Non-pigmented ciliary epithelial cell (primary cell): ENCODE results near the gene ZSCAN2.
"Not testable (repeated sequence)": the region's sequence is repeated elsewhere in the genome, so short reads cannot be mapped to it uniquely, and the experiment has no call there.

Experiments
- DNase-seq: peaks from one replicate; pipeline ENCODE4 v3.0.0-alpha.2; 2010; ENCODE audit warnings: low read depth

The ZSCAN2 gene

GRCh38 chr15:84641871-84642270 is 41.1 kb downstream of the ZSCAN2 start:
- not testable (repeated sequence) for DNase-seq

DNA sequence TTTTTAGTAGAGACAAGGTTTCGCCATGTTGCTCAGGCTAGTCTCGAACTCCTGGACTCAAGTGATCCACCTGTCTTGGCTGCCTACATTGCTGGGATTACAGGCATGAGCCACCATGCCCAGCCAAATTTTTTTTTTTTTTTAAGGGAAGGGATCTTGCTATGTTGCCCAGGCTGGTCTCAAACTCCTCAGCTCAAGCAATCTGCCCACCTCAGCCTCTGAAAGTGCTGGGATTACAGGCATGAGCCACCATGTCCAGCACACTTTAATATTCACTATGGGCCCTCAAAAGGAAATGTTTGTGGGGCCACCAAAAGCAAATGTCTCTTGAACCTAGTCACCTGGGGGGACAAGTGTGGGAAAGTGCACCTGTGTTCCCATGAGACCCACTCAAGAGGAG is 41.8 kb downstream of the ZSCAN2 start:
- not testable (repeated sequence) for DNase-seq

DNA sequence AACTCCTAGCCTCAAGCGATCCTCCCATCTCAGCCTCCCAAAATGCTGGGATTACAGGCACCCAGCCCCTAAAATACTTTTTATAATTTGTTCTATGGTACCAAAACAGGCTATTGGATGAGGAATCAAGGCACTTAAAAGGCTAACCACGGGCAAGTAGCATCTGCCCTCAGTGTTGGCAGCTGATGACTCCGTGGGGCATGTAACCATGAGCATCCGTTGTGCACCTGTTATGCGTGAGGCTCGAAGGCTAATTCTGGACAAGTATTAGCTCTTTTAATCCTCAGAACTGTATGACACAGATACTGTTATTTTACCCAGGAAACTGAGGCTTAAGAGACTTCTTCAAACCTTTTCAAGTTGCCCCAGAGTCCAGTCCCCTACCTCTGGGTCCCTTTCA is 43.0 kb downstream of the ZSCAN2 start:
- DNase-seq, result no peak

DNA sequence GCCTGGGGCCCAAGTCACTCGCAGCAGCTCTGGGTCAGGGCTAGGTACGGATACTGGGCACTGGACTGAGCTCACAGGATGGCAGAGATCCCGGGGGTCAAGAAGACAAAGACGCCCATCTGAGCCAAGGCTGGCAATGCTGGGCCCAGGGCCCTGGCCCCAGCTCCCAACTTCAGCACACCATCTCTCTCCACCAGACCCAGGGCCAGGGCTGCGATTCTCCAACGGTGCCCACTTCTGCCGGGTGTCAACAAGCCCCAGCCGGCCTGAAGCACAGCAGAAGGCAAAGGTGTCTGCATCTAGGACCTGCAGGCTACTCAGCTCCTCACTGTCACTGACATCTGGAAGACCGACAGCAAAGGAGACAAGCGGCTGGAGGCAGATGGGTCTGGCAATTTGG is 44.7 kb downstream of the ZSCAN2 start:
- no peak for DNase-seq

DNA sequence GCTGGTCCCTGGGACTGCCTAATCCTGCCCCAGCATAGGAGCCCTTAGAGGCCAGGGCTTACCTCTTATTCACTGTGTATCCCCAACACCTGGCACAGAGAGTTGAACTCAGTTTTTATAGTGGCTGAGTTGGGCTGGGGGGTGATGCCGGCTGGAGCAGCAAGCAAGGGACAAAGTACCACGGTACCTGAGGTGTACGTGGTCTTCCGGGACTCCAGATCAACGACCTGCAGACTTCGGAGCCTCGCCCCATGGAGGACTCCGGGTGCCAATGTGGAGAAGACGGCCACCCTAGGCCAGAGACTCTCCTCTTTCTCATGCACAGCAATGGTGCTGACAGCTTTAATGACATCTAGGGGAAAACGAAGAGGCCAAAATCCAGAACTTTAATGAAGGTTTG is 45.2 kb downstream of the ZSCAN2 start:
- no peak for DNase-seq

DNA sequence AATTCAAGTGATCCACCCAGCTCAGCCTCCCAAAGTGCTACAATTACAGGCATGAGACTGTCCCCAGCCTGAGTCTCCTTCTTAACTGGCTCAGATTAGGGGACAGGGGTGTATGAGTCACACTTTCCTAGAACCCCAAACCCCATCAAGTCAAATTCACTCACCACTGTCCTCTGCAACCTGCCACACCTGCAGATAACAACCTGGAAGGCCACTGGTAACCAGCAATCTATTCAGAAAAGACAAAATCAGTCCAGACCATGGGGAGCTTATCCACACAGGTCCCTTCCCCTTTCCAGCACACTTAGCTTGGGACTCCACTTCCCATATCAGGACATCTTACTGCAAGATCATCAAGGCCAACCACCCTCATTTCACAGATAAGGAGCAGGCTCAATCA is 46.9 kb downstream of the ZSCAN2 start:
- DNase-seq, result no peak

DNA sequence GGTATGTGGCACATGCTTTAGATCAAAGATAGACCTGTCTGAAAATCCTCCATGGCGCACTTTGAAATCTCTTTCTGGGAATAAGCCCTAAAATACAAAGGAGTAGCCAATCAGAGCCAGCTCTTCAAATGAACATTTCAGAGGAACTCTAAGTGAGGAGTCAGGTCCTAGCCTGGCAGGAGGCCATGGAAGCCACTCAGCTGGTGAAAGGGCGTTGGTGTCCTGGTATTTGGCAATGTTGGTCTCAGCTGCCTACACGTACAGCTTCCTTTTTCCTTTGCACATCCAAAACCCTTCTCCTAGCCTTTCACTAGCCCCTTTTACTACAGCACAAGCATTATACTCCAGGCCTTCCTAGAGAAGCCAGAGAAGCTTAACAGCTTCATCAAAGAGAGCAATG is 47.7 kb downstream of the ZSCAN2 start:
- no peak for DNase-seq

GRCh38 chr15:84649706-84650105 is 48.9 kb downstream of the ZSCAN2 start:
- DNase-seq, result no peak

DNA sequence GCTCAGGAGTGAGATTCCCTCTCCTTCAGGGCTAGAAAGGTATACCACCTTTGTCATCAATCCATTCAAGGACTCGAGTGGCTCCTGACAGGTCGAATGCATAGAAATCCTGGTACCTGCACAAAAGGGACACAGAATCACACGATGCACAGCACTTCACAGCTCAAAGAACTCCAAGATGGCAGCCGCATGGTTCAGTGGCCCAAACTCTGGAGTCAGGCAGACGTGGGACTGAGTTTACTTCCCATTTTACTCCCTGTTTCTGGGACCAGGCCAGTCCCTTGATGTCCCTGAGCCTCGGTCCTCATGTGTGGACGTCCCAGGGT is 52.7 kb downstream of the ZSCAN2 start:
- DNase-seq, result no peak

DNA sequence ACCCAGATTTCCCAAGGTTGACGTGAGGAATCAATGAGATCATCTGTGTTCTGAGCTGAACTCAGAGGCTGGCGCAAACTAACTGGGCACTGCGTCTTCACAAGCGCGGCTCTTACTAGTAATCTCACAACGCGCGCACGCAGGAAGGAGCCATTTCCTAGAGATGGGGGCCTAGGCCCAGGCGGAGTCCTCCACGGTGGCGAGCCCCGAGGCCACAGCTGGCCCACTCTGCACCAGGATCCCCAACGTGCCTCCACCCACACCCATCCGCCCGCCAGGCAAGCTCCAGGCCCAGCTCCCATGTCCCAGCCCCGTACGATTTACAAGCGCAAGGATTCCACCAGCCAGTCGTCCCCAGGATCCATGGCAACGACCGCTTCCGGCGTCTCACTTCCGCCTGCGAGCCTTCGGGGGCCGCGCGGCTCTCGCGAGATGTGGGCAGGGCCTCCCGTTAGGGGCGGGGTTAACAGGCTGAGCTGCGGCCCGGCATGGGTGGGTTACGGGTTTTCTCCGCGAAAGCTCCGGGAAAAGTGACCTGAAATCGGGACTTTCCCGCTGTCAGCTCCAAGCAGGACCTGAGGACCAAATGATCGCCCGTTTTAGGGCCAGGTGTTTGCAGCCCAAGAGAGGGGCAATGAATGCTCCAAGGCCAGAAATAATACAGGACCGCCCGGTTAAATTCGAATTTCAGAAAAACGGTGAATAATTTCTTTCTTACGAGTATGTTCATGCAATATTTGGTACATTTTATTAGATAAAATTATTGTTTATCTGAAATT is 53.3 kb downstream of the ZSCAN2 start, which contains the start of gene WDR73:
Gene WDR73, minus strand, starts transcription at position 374 of the 779 bp plus-strand sequence. Its CDS starts 9 bp downstream, at position 365.
- DNase-seq, result peak; percentile 72

DNA sequence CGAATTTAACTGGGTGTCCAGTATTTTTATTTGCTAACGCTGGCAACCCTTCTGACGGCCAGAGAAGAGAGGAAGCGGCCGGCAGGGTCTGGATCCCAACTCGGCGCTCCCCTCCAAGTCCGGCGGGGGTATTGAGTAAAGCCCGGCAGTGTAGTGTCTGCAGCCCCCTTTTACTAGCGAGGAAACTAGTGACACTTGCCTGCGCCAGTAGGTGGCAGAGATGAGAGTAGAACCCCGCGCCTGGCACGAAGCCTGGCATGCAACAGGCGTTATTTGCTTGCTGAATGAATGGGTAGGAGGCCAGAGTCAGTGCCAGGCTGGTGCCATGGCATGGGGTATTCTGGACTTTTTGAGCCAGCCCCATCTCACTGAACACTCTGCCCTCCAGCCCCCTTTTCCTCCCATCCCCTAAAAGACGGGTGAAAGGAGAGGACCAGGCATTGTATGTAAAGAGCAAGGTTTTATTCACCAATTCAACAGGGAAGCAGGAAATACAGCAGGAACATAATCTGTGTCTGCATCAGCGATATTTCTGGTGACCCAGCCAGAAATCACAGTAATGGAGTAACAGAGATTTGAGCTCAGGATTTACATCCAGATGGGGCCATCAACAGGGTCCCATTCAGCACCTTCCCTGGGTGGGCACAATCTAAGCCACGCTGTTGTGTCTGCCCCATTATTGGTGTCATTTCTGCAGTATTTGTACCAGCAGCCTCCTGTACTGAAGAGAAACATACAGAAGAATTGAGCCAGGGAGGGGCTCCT is 54.1 kb downstream of the ZSCAN2 start:
- no peak for DNase-seq

DNA sequence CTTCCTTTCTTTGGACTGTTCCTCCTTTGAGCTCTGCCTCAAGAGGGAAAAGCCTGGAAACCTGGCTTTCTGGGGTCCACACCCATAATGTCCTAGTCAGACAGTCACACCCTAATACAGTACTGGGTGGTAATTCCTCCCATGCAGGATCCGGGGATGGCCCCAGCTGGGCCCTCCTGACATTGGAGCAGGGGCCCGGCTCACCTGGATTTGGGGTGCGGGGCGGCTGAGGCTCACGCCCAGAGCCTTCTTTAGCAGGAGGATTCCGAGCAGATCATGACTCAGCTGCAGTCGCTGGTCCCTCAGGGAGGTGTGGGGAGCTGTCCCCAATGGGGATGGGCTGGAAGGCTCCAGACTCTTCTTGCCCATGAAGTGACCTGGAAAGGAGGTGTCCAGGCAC is 56.2 kb downstream of the ZSCAN2 start:
- DNase-seq, result no peak

DNA sequence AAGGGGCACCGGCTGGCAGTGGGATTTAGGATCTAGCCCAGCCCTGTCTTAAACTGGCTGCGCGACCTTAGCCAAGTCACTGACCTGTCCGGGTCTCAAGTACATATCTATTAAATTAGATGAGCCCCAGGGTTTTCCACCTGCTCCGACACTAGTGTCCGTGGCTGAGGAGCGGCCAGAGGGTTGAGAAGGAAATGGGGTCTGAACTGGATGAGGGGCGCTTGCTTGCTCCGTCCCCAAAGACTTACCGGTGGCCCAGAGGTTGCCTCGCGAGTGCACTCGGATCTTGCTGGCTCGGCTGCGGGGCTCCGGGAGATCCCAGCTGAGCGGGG is 56.9 kb downstream of the ZSCAN2 start:
- DNase-seq, result no peak

- no peak for DNase-seq
These were observed 57.4 kb downstream of the ZSCAN2 start, which contains the start of gene NMB for GRCh38 chr15:84658080-84658787. TSS of gene NMB (minus strand) at chr15:84658199. CDS start at chr15:84658152, 47 bp downstream.

DNA sequence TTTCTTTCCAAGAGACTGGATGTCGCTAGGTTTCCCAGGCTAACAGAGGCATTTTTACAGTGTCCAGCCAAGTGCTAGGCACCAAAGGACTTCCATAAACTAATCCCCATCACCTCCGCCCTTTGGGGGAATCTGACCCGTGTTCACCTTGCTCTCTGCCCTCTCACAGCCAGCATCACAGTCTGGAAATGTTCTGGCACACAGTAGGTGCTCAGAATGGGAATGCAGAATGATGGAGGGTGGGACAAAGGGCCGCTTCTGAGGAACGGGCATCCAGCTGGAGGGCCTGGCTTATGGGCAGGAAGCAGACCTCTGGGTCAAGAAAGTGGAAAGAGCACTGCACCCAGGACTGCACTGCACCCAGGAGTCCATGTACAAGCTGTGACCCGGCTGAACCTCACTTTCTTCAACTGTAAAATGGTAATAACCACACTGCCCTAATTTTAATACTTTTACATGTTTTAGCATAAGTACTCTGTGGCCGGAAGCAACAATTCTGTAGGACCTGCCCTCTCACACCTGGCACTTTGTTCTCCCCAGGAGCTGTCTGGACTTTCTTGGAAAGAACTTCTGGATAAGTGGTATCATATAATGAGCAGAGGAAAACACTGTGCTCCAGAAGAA is 58.1 kb downstream of the ZSCAN2 start:
- DNase-seq, result no peak

GRCh38 chr15:84659904-84660781 is 59.3 kb downstream of the ZSCAN2 start:
- DNase-seq, result no peak

- DNase-seq, result no peak
These were observed 60.2 kb downstream of the ZSCAN2 start for GRCh38 chr15:84661001-84661400.

DNA sequence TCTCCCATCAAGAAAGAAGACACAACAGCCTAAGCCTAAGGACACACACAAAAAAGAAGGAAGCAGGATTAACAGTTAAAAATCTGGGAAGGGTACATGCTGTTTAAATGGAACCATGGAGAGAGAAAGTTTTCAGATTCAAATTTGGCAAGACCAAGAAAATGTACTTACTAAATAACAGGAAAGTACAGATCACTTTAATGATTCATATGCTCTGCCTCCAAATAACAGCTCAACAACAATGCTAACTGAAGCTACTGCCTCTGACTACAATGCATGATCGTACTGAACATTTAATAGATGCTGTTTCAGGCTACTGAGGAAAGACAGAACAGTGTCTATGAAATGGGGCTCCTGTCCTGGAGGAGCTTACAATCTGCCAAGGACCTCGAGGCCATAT is 65.6 kb downstream of the ZSCAN2 start:
- no peak for DNase-seq

GRCh38 chr15:84668221-84668982 is 67.6 kb downstream of the ZSCAN2 start:
- DNase-seq, result no peak

- DNase-seq, result no peak
These were observed 68.9 kb downstream of the ZSCAN2 start for GRCh38 chr15:84669726-84670125.

DNA sequence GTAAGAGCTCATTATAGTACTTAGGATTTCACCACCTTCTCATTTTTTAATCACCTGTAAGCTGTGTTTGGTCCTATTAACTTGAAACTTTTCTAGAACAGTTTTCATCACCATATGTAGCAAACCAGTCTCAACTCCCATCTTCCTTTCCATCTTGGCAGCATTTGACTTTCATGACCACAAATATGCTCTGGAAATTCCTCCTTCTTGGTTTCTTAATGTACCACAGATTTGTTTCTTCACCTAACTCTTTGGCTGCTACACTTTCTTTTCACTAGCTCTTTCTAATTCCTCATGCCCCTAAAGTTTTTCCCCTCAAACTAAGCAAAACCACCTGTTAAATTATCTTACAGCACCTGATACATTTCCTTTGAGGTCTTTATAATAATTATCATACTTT is 70.4 kb downstream of the ZSCAN2 start:
- DNase-seq, result no peak
